HEK293T (cell line): ENCODE measurements around the gene EXD3.

Source experiments
- BHLHE40 ChIP-seq: fragments of 450-650 bp; IDR thresholded peaks from 2 replicates; pipeline ENCODE4 v1.6.1; 2016; ENCODE audit warnings: mild to moderate bottlenecking, moderate library complexity, borderline replicate concordance
- ELF4 ChIP-seq: fragments of 450-650 bp; IDR thresholded peaks from 2 replicates; pipeline ENCODE4 v1.6.1; 2017; ENCODE audit warnings: antibody characterized with exemption
- FOXK2 ChIP-seq: fragments of 450-650 bp; IDR thresholded peaks from 2 replicates; pipeline ENCODE4 v1.6.1; 2016; ENCODE audit warnings: mild to moderate bottlenecking
- PKNOX1 ChIP-seq: fragments of 450-650 bp; IDR thresholded peaks from 2 replicates; pipeline ENCODE4 v1.6.1; 2016
- SP1 ChIP-seq: fragments of 450-650 bp; IDR thresholded peaks from 2 replicates; pipeline ENCODE4 v1.6.1; 2017

GRCh38 chr9:137382444-137383080, 40.4 kb downstream of the EXD3 start:
- TF ChIP-seq ELF4 = no peak
- TF ChIP-seq SP1 = no peak
- TF ChIP-seq BHLHE40 = no peak
- TF ChIP-seq PKNOX1 = no peak
- no peak for TF ChIP-seq FOXK2
